DMS79 (cell line): ENCODE measurements around the gene EEF1AKMT1.

Experiments used
- DNase-seq: peaks from one replicate; lab custom pipeline; 2025; lab: John Stamatoyannopoulos, UW

Gene EEF1AKMT1

GRCh38 chr13:20719783-20720182 is 54.0 kb downstream of the EEF1AKMT1 start:
- no peak for DNase-seq

GRCh38 chr13:20718958-20719566 is 54.7 kb downstream of the EEF1AKMT1 start:
- DNase-seq, result no peak

GRCh38 chr13:20717581-20718542 is 55.9 kb downstream of the EEF1AKMT1 start:
- DNase-seq, result no peak

GRCh38 chr13:20716951-20717350 is 56.8 kb downstream of the EEF1AKMT1 start:
- DNase-seq, result no peak

GRCh38 chr13:20715330-20715712 is 58.4 kb downstream of the EEF1AKMT1 start:
- no peak for DNase-seq

- DNase-seq, result no peak
Observed at GRCh38 chr13:20714563-20715329, 59.0 kb downstream of the EEF1AKMT1 start.

GRCh38 chr13:20714161-20714560 is 59.6 kb downstream of the EEF1AKMT1 start:
- no peak for DNase-seq

- no peak for DNase-seq
Observed at GRCh38 chr13:20713751-20714150, 60.0 kb downstream of the EEF1AKMT1 start.

- DNase-seq, result no peak
Observed at GRCh38 chr13:20713014-20713376, 60.8 kb downstream of the EEF1AKMT1 start.

- DNase-seq, result no peak
Observed at GRCh38 chr13:20711301-20712044, 62.3 kb downstream of the EEF1AKMT1 start.

GRCh38 chr13:20709782-20710181 is 64.0 kb downstream of the EEF1AKMT1 start:
- no peak for DNase-seq

- DNase-seq, result no peak
Observed at GRCh38 chr13:20709369-20709768, 64.4 kb downstream of the EEF1AKMT1 start.

- DNase-seq, result no peak
Observed at GRCh38 chr13:20708216-20708615, 65.5 kb downstream of the EEF1AKMT1 start.

GRCh38 chr13:20706661-20707060 is 67.1 kb downstream of the EEF1AKMT1 start:
- no peak for DNase-seq

GRCh38 chr13:20704459-20705069 is 69.2 kb downstream of the EEF1AKMT1 start:
- no peak for DNase-seq

- DNase-seq, result no peak
Observed at GRCh38 chr13:20703780-20704458, 69.8 kb downstream of the EEF1AKMT1 start.

- no peak for DNase-seq
Observed at GRCh38 chr13:20702915-20703779, 70.6 kb downstream of the EEF1AKMT1 start, which contains the start of gene IL17D. IL17D (plus strand) TSS chr13:20703699; CDS start chr13:20704002, 303 bp downstream.

- DNase-seq, result no peak
Observed at GRCh38 chr13:20702530-20702914, 71.2 kb downstream of the EEF1AKMT1 start.

- no peak for DNase-seq
Observed at GRCh38 chr13:20701461-20701860, 72.3 kb downstream of the EEF1AKMT1 start.

GRCh38 chr13:20700288-20700687 is 73.5 kb downstream of the EEF1AKMT1 start:
- no peak for DNase-seq
